ENCODE data around the gene TFCP2.

TFCP2 gene

DNA sequence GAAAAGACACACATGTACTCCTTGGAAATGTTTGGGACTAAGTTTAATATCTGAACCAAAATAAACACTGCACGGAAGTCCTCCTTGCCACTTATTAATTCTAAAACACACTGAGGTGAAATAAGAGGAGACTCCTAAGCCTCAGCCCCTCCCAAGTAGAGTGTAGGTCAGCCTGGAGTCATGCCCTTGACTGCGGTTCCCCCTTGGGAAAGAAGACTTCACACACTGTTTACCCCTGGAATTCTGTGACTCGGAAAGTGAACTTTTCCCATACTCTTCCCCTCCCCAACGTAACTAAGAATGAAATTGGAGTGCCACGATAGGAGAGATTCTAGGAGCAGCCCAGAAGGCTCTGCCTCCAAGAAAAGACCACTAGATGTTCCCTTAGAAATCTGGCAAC lies 8.6 kb upstream of the TFCP2 start:
- in situ Hi-C loops (cut with HindIII; ENCODE audit: low pct_ligation_motif_present, low sequenced_read_pairs): no loop called here
- Histone ChIP-seq H3K27ac (no peak overlapping the region), H3K4me3 (ENCODE audit: low read depth, low read length) (no peak overlapping the region), H3K36me3 (replicated peaks) (no peaks in the 10 kb centered on the region), H3K27me3 (replicated peaks) (no peaks in the 10 kb centered on the region)
- TF ChIP-seq, protein P1, sequence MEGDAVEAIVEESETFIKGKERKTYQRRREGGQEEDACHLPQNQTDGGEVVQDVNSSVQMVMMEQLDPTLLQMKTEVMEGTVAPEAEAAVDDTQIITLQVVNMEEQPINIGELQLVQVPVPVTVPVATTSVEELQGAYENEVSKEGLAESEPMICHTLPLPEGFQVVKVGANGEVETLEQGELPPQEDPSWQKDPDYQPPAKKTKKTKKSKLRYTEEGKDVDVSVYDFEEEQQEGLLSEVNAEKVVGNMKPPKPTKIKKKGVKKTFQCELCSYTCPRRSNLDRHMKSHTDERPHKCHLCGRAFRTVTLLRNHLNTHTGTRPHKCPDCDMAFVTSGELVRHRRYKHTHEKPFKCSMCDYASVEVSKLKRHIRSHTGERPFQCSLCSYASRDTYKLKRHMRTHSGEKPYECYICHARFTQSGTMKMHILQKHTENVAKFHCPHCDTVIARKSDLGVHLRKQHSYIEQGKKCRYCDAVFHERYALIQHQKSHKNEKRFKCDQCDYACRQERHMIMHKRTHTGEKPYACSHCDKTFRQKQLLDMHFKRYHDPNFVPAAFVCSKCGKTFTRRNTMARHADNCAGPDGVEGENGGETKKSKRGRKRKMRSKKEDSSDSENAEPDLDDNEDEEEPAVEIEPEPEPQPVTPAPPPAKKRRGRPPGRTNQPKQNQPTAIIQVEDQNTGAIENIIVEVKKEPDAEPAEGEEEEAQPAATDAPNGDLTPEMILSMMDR (IDR thresholded peaks at IDR 0.05; ENCODE audit: low read depth, low read length, missing control alignments): no peak
- no peak for DNase-seq

DNA sequence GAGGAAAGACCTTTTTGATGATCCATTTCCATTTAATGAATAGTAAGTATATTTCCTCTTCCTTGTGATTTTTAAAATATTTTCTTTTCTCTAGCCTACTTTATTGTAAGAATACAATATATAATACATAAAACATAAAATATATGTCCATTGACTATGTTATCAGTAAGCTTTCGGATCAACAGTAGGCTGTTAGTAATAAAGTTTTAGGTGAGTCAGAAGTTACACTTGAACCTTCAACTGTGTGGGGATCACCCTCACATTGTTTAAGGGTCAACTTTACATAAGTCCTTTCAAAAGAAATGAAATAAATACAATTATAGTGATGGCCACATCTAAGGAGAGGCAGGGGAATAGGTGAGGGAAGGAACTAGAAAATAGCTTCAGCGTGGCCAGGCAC lies 5.0 kb upstream of the TFCP2 start:
- in situ Hi-C loops (cut with HindIII; ENCODE audit: low pct_ligation_motif_present, low sequenced_read_pairs): no loop called here
- Histone ChIP-seq H3K27me3 (replicated peaks) (no peaks in the 10 kb centered on the region), H3K36me3 (replicated peaks) (no peaks in the 10 kb centered on the region), H3K4me3 (ENCODE audit: low read depth, low read length) (no peak overlapping the region), H3K27ac (no peak overlapping the region)
- no peak for DNase-seq
- TF ChIP-seq, protein P1 (IDR thresholded peaks at IDR 0.05; ENCODE audit: low read depth, low read length, missing control alignments): no peak

DNA sequence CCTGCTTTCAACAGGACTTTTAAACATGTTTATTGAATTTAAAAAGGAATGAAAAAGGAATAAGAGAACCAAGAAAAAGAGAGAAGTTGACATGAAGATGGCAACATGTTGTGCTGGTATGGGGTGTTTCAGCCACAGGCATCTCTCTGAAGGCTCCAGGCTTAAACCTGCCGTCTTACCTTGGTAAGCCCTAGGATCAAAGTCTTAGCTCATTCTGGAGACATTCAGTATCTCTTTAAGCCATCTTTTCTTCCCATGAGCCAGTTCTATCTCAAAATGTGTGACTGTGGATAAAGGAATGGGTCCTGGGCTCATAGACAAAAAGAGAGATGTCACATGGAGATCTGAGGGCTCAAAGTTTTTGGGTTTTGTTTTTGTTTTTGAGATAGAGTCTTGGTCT lies 1.6 kb upstream of the TFCP2 start:
- no peak overlapping the region for H3K27ac ChIP-seq
- in situ Hi-C loops (cut with HindIII; ENCODE audit: low pct_ligation_motif_present, low sequenced_read_pairs): no loop called here
- no peak overlapping the region for H3K4me3 ChIP-seq (ENCODE audit: low read depth, low read length)
- no peaks in the 10 kb centered on the region for H3K27me3 ChIP-seq (replicated peaks)
- no peaks in the 10 kb centered on the region for H3K36me3 ChIP-seq (replicated peaks)
- TF ChIP-seq, protein P1 (IDR thresholded peaks at IDR 0.05; ENCODE audit: low read depth, low read length, missing control alignments): no peak
- no peak for DNase-seq

DNA sequence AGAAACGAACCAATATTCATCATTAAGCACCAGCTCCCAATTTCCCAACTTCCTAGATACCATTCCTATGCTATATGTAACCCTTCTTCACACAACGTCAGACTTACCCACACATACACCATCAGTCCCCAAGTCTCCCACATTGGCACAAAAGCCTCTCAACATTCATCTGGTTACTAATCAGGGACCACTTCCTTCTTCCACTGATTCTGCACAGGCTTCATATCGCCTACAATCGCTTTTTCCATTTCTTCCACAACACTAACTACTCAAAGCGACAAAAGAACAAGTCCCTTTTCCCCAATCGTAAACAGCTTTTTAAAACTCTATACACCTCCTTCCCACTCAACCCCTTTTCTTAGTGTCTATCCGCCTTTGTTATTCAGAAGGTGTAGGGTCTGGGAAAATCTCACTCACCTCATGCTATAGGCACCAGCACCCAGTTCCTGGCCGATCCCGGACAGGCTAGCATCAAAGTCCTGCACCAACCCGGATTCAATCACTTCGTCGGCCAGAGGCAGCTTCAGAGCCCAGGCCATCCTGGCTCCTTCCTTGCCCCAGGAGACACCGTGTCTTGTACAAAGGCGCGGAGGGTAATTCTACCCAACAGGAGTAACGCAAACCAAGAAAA lies 936 bp downstream of the TFCP2 start:
- TF ChIP-seq, protein P1 (IDR thresholded peaks at IDR 0.05; ENCODE audit: low read depth, low read length, missing control alignments): no peak
- peak overlapping the region; percentile 92 for H3K4me3 ChIP-seq (ENCODE audit: low read depth, low read length)
- H3K27me3 ChIP-seq (replicated peaks): no peaks in the 10 kb centered on the region
- H3K36me3 ChIP-seq (replicated peaks): no peaks in the 10 kb centered on the region
- in situ Hi-C loops (cut with HindIII; ENCODE audit: low pct_ligation_motif_present, low sequenced_read_pairs): no loop called here
- H3K27ac ChIP-seq: peak overlapping the region; percentile 100
- DNase-seq: peak; percentile 20

DNA sequence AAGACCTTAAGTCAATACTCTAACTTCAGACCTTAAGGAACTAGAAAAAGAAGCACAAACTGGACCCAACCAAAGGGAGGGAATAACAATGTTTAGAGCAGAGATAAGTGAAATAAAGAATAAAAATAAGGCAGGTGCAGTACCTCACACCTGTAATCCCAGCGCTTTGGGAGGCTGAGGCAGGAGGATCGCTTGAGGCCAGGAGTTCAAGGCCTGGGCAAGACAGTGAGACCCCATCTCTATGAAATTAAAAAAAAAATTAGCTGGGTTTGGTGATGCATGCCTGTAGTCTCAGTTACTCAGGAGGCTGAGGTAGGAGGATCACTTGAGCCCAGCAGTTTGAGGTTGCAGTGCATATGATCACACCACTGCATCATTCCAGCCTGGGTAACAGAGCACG lies 9.1 kb downstream of the TFCP2 start:
- TF ChIP-seq, protein P1 (IDR thresholded peaks at IDR 0.05; ENCODE audit: low read depth, low read length, missing control alignments): no peak
- no peak for DNase-seq

DNA sequence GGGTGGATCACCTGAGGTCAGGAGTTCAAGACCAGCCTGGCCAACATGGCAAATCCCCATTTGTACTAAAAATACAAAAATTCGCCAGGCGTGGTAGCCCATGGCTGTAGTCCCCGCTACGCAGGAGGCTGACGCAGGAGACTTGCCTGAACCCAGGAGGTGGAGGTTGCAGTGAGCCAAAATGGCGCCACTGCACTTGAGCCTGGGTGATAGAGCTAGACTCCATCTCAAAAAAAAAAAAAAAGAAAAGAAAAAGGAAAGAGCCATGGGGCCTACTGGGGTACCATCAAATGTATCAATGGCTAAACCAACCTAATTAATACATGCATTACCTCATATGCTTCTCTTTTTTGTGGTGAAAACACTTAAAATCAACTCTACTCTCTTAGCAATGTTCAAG lies 10.7 kb downstream of the TFCP2 start:
- Histone ChIP-seq H3K27ac (no peak overlapping the region), H3K27me3 (replicated peaks) (no peaks in the 10 kb centered on the region), H3K36me3 (replicated peaks) (no peaks in the 10 kb centered on the region), H3K4me3 (ENCODE audit: low read depth, low read length) (no peak overlapping the region)
- TF ChIP-seq, protein P1 (IDR thresholded peaks at IDR 0.05; ENCODE audit: low read depth, low read length, missing control alignments): no peak
- DNase-seq: no peak
- in situ Hi-C loops (cut with HindIII; ENCODE audit: low pct_ligation_motif_present, low sequenced_read_pairs): no loop called here

More for the DNA sequence above, 9.1 kb downstream of the TFCP2 start:
- Histone ChIP-seq H3K27ac (no peak overlapping the region), H3K27me3 (replicated peaks) (no peaks in the 10 kb centered on the region), H3K4me3 (ENCODE audit: low read depth, low read length) (no peak overlapping the region), H3K36me3 (replicated peaks) (no peaks in the 10 kb centered on the region)
- in situ Hi-C loops (cut with HindIII; ENCODE audit: low pct_ligation_motif_present, low sequenced_read_pairs): no loop called here
